ENCODE data around the gene RPTOR.

The RPTOR gene

DNA sequence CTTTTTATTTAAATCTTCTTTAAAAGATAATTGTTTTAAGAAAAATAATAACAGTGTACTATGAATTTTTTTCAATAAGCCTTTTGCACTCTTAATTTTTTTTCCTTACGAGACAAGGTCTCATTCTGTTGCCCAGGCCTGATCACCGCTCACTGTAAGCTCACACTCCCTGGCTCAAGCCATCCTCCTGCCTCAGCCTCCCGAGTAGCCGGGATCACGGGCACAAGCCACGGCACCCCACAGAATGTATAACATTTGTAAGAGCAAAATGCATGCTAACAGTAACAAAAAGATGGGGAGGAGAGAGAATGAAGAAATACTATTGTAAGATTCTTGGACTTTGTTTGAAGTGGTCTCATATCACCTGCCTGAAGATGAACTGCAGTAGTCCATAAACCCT is 320.1 kb downstream of the RPTOR start:
- Histone ChIP-seq H3K27ac (ENCODE audit: low read depth, low read length) (no peak overlapping the region), H3K4me3 (ENCODE audit: low read depth in 1 of 5, low read length in 5 of 5) (no peak overlapping the region), H3K36me3 (ENCODE audit: control insufficient read depth in 5 of 5, insufficient read depth in 5 of 5, low read length in 5 of 5) (peaks cover 3 to 14% (median 9%) of the 10 kb centered on the region in 5 donors), H3K27me3 (ENCODE audit: control insufficient read depth in 5 of 5, insufficient read depth in 4 of 5, low read length in 5 of 5) (no peaks in the 10 kb centered on the region), H3K4me1 (ENCODE audit: control insufficient read depth in 5 of 5, insufficient read depth in 5 of 5, low read length in 5 of 5) (peaks cover 0 to 5% (median 0%) of the 10 kb centered on the region in 5 donors), H3K9me3 (ENCODE audit: control insufficient read depth in 5 of 5, low read length in 5 of 5) (no peaks in the 10 kb centered on the region), H3K9ac (ENCODE audit: low read length in 5 of 5) (no peak overlapping the region)

DNA sequence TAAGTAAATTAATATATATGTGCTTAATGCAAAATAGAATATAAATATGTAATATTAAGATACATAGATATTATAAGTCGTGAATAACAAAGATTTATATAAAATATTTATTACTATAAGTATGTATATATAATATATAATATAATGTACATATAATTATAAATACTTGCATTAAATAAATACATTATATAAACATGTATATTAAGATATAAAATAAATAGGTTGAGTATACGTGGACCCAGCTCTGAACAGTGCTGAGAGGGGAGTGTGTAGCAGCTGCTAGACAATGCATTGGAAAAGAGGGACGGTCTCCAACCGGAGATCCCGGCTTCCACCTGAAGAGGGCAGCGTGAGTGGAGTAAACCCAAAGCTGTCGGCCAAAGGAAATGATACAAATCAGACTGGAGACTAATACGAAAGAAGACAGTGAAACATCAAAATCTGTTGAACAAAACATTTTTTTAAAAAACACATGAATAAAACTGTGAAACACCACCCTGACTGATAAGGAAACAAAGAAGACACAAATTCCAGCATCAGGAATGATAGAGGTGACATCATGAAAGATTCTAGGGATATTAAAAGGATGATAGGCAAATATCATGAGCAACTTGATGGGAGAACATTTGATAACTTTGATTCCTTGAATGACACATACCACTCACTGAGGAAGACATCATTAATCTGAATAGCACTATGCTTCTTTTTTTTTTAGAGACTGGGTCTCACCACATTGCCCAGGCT is 321.6 kb downstream of the RPTOR start:
- Histone ChIP-seq H3K4me3 (ENCODE audit: low read depth in 1 of 5, low read length in 5 of 5) (no peak overlapping the region), H3K27ac (ENCODE audit: low read depth, low read length) (no peak overlapping the region), H3K36me3 (ENCODE audit: control insufficient read depth in 5 of 5, insufficient read depth in 5 of 5, low read length in 5 of 5) (peaks cover 3 to 8% (median 6%) of the 10 kb centered on the region in 5 donors), H3K4me1 (ENCODE audit: control insufficient read depth in 5 of 5, insufficient read depth in 5 of 5, low read length in 5 of 5) (peaks cover 0 to 6% (median under 1%) of the 10 kb centered on the region in 5 donors), H3K27me3 (ENCODE audit: control insufficient read depth in 5 of 5, insufficient read depth in 4 of 5, low read length in 5 of 5) (no peaks in the 10 kb centered on the region), H3K9ac (ENCODE audit: low read length in 5 of 5) (no peak overlapping the region), H3K9me3 (ENCODE audit: control insufficient read depth in 5 of 5, low read length in 5 of 5) (no peaks in the 10 kb centered on the region)

DNA sequence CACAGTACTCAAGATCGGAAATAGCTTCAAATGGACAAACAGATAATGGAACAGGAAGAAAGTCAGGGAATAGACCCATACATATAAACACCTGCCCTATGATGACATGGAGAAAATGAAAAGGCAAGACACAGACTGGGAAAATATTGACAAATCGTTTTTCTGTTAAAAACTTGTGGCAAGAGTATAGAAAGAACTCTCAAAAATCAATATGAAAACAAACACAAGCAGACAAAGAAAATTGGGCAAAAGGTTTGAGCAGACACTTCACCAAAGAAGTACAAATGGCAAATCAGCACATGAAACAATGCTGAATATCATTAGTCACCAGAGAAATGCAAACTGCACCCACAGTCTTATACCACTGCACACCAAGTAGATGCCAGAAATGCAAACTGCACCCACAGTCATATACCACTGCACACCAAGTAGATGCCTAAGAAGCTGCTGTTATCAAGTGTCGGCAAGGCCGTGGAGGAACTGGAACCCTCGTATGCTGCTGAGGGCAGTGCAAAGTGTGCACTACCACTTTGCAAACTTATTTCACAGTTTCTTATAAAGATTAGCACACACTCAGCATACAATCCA is 323.5 kb downstream of the RPTOR start:
- no peaks in the 10 kb centered on the region for H3K27me3 ChIP-seq (ENCODE audit: control insufficient read depth in 5 of 5, insufficient read depth in 4 of 5, low read length in 5 of 5)
- H3K36me3 ChIP-seq (ENCODE audit: control insufficient read depth in 5 of 5, insufficient read depth in 5 of 5, low read length in 5 of 5) = peaks cover under 1 to 3% (median 1%) of the 10 kb centered on the region in 5 donors
- no peak overlapping the region for H3K27ac ChIP-seq (ENCODE audit: low read depth, low read length)
- no peak overlapping the region for H3K9ac ChIP-seq (ENCODE audit: low read length in 5 of 5)
- H3K4me1 ChIP-seq (ENCODE audit: control insufficient read depth in 5 of 5, insufficient read depth in 5 of 5, low read length in 5 of 5) = peaks cover 3 to 18% (median 6%) of the 10 kb centered on the region in 5 donors
- H3K4me3 ChIP-seq (ENCODE audit: low read depth in 1 of 5, low read length in 5 of 5) = no peak overlapping the region
- no peaks in the 10 kb centered on the region for H3K9me3 ChIP-seq (ENCODE audit: control insufficient read depth in 5 of 5, low read length in 5 of 5)

DNA sequence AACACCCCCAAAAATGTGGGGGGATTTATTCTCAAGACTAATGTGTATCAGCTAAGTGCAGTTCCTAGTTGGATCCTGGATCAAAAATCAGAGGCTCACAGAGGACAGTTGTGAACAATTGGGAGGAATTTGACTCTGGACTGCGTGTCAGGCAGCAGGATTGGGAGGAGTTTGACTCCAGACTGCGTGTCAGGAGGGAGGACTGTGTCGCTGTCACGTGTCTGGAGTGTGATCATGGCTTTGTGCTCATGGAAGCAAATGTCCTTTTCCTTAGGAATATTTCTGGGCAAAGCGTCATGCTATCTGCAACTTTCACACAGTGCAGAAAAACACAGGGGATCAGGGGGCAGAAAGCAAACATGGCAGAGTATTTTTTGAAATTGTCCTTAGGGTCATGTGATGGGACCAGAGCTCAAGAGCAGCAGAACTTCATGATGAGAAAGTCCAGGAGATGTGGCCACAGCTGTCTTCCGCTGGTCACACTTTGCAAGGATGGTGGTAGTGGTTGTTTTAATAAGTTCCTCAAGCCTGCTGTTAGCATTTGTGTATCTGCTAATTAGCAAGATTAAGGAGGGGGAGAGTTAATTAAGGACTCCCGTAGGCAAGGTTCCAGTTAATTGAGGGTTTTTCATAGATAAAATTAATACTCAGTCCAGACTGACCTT is 325.0 kb downstream of the RPTOR start:
- peaks cover 3 to 26% (median 13%) of the 10 kb centered on the region in 5 donors for H3K4me1 ChIP-seq (ENCODE audit: control insufficient read depth in 5 of 5, insufficient read depth in 5 of 5, low read length in 5 of 5)
- H3K27ac ChIP-seq (ENCODE audit: low read depth, low read length) = no peak overlapping the region
- H3K4me3 ChIP-seq (ENCODE audit: low read depth in 1 of 5, low read length in 5 of 5) = no peak overlapping the region
- no peak overlapping the region for H3K9ac ChIP-seq (ENCODE audit: low read length in 5 of 5)
- no peaks in the 10 kb centered on the region for H3K9me3 ChIP-seq (ENCODE audit: control insufficient read depth in 5 of 5, low read length in 5 of 5)
- peaks cover 0 to 8% (median 2%) of the 10 kb centered on the region in 5 donors for H3K36me3 ChIP-seq (ENCODE audit: control insufficient read depth in 5 of 5, insufficient read depth in 5 of 5, low read length in 5 of 5)
- H3K27me3 ChIP-seq (ENCODE audit: control insufficient read depth in 5 of 5, insufficient read depth in 4 of 5, low read length in 5 of 5) = no peaks in the 10 kb centered on the region

DNA sequence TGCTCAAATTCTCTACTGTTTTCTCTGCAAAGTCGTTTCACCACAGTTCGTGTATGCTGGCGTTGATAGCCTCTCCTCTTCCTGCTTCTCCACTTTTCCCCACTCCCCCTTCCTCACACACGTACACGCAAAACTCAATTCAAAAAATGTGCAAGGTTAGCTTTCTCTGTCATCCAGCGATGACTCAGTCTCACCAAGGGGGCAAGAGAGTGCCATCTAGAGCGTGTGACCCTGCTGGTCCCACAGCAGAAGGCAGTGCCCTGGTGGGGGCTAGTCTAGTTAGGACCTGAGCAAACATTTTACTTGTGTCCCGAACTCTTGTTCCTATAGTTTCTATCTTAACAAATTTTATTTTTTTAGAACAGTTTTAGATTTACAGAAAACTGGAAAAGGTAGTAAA is 325.8 kb downstream of the RPTOR start:
- Histone ChIP-seq H3K4me3 (ENCODE audit: low read depth in 1 of 5, low read length in 5 of 5) (no peak overlapping the region), H3K4me1 (ENCODE audit: control insufficient read depth in 5 of 5, insufficient read depth in 5 of 5, low read length in 5 of 5) (peaks cover 3 to 26% (median 13%) of the 10 kb centered on the region in 5 donors), H3K27me3 (ENCODE audit: control insufficient read depth in 5 of 5, insufficient read depth in 4 of 5, low read length in 5 of 5) (no peaks in the 10 kb centered on the region)

DNA sequence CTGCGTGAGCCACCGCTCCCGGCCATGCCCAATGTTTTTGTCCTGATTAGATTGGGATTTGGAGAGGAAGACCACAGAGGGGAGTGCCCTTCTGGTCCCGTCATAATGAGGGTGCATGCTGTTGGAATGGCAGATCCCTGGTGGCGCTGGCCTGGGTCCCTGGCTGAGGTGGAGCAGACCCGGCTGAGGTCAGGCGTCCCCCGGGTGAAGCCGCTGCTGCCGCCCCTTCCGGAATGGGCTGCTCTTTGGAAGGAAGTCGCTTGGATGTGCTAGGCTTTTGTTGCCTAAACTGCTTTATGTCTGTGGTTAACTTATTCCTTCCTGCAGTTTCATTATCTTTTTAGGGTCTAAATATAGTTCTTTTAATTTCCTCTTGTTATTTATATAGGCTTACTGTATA is 326.7 kb downstream of the RPTOR start:
- Histone ChIP-seq H3K9ac (ENCODE audit: low read length in 5 of 5) (no peak overlapping the region), H3K4me3 (ENCODE audit: low read depth in 1 of 5, low read length in 5 of 5) (no peak overlapping the region), H3K4me1 (ENCODE audit: control insufficient read depth in 5 of 5, insufficient read depth in 5 of 5, low read length in 5 of 5) (peaks cover 3 to 26% (median 13%) of the 10 kb centered on the region in 5 donors), H3K36me3 (ENCODE audit: control insufficient read depth in 5 of 5, insufficient read depth in 5 of 5, low read length in 5 of 5) (peaks cover 0 to 15% (median 11%) of the 10 kb centered on the region in 5 donors), H3K9me3 (ENCODE audit: control insufficient read depth in 5 of 5, low read length in 5 of 5) (no peaks in the 10 kb centered on the region), H3K27me3 (ENCODE audit: control insufficient read depth in 5 of 5, insufficient read depth in 4 of 5, low read length in 5 of 5) (no peaks in the 10 kb centered on the region), H3K27ac (ENCODE audit: low read depth, low read length) (no peak overlapping the region)

More for the DNA sequence above, 325.8 kb downstream of the RPTOR start:
- H3K27ac ChIP-seq (ENCODE audit: low read depth, low read length) = no peak overlapping the region
- H3K36me3 ChIP-seq (ENCODE audit: control insufficient read depth in 5 of 5, insufficient read depth in 5 of 5, low read length in 5 of 5) = peaks cover 0 to 15% (median 8%) of the 10 kb centered on the region in 5 donors
- no peak overlapping the region for H3K9ac ChIP-seq (ENCODE audit: low read length in 5 of 5)
- H3K9me3 ChIP-seq (ENCODE audit: control insufficient read depth in 5 of 5, low read length in 5 of 5) = no peaks in the 10 kb centered on the region

DNA sequence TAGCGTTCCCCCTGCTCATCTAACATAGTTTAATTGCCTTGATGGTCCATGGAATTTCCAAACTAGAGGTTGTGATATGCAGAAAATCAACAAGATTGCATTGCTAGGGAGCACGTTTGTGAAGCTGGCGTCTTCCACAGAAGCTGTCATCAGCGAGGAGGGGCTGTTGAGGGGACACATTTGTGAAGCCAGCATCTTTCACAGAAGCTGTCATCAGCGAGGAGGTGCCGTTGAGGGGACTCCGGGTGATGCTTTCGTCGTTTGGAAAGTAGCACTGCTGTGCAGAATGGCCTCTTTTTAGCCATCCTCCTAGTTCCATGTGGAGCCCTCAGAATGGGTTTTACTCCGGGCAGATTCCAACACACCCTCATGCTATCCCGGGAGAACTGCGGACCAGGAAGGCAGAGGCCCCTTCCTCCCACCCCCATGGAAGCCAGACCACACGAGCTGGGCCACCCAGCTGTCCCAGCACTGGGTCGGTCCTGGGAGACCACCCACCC is 327.4 kb downstream of the RPTOR start:
- H3K9me3 ChIP-seq (ENCODE audit: control insufficient read depth in 5 of 5, low read length in 5 of 5) = no peaks in the 10 kb centered on the region
- no peak overlapping the region for H3K27ac ChIP-seq (ENCODE audit: low read depth, low read length)
- H3K4me3 ChIP-seq (ENCODE audit: low read depth in 1 of 5, low read length in 5 of 5) = no peak overlapping the region
- H3K4me1 ChIP-seq (ENCODE audit: control insufficient read depth in 5 of 5, insufficient read depth in 5 of 5, low read length in 5 of 5) = peaks cover 3 to 26% (median 13%) of the 10 kb centered on the region in 5 donors
- peaks cover 0 to 15% (median 11%) of the 10 kb centered on the region in 5 donors for H3K36me3 ChIP-seq (ENCODE audit: control insufficient read depth in 5 of 5, insufficient read depth in 5 of 5, low read length in 5 of 5)
- no peaks in the 10 kb centered on the region for H3K27me3 ChIP-seq (ENCODE audit: control insufficient read depth in 5 of 5, insufficient read depth in 4 of 5, low read length in 5 of 5)
- H3K9ac ChIP-seq (ENCODE audit: low read length in 5 of 5) = no peak overlapping the region

DNA sequence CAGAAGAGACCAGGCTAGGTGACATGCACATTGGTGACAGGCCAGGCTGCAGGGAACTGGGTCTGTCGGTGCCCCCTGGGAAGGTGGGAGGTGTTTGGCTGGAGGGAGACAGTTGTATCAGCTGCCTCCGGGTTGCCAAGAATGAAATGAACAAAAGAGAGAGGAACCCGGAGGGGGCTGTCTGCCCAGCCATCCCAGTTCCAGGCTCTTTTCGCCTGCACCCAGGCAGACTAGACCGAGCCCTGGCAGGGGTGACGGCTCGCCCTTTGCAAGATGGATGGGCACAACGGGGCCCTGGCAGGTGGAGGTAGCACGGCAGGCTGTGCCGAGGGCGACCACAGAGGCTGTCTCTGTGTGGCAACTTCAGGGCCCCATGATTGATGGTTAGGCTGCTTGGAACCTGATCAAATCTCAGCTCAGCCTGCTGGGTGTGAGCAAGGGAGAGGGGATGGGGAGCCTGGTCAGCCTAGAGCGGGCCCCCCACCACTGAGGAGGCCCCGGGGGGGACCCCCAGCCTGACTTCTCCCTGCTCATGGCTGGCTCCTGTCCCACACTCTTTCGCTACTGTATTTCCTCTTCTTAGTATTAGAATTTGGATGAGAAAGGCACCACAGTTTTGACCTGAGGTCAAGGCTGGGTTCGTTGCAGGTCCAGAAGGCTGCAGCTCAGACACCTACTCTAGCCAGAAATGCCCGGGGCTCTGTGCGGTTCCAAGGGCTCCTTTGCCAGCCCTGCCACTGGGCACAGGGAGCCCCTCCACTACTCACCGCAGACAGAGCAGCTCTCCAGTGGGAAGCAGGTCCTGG is 328.1 kb downstream of the RPTOR start:
- peaks cover 3 to 26% (median 13%) of the 10 kb centered on the region in 5 donors for H3K4me1 ChIP-seq (ENCODE audit: control insufficient read depth in 5 of 5, insufficient read depth in 5 of 5, low read length in 5 of 5)
- no peak overlapping the region for H3K27ac ChIP-seq (ENCODE audit: low read depth, low read length)
- H3K27me3 ChIP-seq (ENCODE audit: control insufficient read depth in 5 of 5, insufficient read depth in 4 of 5, low read length in 5 of 5) = no peaks in the 10 kb centered on the region

DNA sequence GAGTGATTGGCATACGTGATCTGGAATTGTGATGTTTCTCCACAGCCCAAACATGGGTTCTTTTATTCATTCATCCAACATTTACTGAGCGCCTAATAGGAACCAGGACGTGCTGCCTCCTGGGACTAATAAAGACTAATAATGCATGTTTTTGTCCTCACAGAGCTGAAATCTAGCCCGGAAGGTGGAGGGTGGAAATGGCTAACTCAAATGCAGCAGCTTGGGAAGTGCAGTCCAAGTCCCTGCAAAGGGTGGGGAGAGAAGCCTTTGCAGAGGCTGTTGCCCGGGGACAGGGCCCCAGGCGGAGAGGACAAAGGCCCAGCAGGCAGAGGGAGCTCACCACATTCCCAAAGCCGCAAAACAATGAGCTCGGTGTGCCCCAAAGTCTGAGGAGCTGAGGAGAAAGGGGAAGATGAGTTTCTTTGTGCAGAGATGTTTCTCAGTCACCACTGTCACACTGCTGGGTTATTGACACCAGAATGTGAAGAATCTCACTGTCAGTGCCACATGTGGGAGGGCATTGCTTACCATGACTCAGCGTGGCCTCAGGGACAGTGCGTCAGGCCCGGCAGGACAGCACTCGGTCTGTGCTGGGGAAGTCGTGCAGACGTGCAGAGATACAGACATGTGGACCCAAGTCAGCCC is 328.8 kb downstream of the RPTOR start:
- peaks cover 3 to 26% (median 13%) of the 10 kb centered on the region in 5 donors for H3K4me1 ChIP-seq (ENCODE audit: control insufficient read depth in 5 of 5, insufficient read depth in 5 of 5, low read length in 5 of 5)
- H3K36me3 ChIP-seq (ENCODE audit: control insufficient read depth in 5 of 5, insufficient read depth in 5 of 5, low read length in 5 of 5) = peaks cover 0 to 16% (median 11%) of the 10 kb centered on the region in 5 donors
- no peaks in the 10 kb centered on the region for H3K27me3 ChIP-seq (ENCODE audit: control insufficient read depth in 5 of 5, insufficient read depth in 4 of 5, low read length in 5 of 5)
- no peak overlapping the region for H3K9ac ChIP-seq (ENCODE audit: low read length in 5 of 5)
- no peaks in the 10 kb centered on the region for H3K9me3 ChIP-seq (ENCODE audit: control insufficient read depth in 5 of 5, low read length in 5 of 5)
- H3K4me3 ChIP-seq (ENCODE audit: low read depth in 1 of 5, low read length in 5 of 5) = no peak overlapping the region
- no peak overlapping the region for H3K27ac ChIP-seq (ENCODE audit: low read depth, low read length)

More for the DNA sequence above, 328.1 kb downstream of the RPTOR start:
- Histone ChIP-seq H3K4me3 (ENCODE audit: low read depth in 1 of 5, low read length in 5 of 5) (no peak overlapping the region), H3K9ac (ENCODE audit: low read length in 5 of 5) (no peak overlapping the region), H3K9me3 (ENCODE audit: control insufficient read depth in 5 of 5, low read length in 5 of 5) (no peaks in the 10 kb centered on the region), H3K36me3 (ENCODE audit: control insufficient read depth in 5 of 5, insufficient read depth in 5 of 5, low read length in 5 of 5) (peaks cover 0 to 15% (median 11%) of the 10 kb centered on the region in 5 donors)

All from subcutaneous abdominal adipose tissue (tissue), 5 donors.